ENCODE data around the gene KRT33A. TPM values are rescaled to one million over a fixed set of nuclear protein-coding genes. Genes with fewer than 3 reads are reported as not detected.

The KRT33A gene
- total and polyA plus RNA-seq, 2 of the 8 experiments (the other 6 are each of a cell fraction or from before 2014, with no cell fraction given), result not detected

- no peak for TF ChIP-seq ATF2 (IDR thresholded peaks at IDR 0.05; ENCODE audit: low read length)
Measured at GRCh38 chr17:41327411-41328120, 23.1 kb downstream of the KRT33A start (continued).

Measured in H1 (cell line).